DND-41 (cell line): ENCODE results near the gene ZNF622.
"Not testable (repeated sequence)": the region's sequence is repeated elsewhere in the genome, so short reads cannot be mapped to it uniquely, and the experiment has no call there.

Experiments
- ATAC-seq: fragments of 200-7000 bp; cut with Tn5 transposase; 3 replicates; pipeline ENCODE4 v1.9.1; 2021; ENCODE audit warnings: low read depth; ENCODE audit not compliant: insufficient read depth
- DNase-seq: peaks from one replicate; pipeline ENCODE4 v3.0.0-alpha.2; 2020
- H2AFZ ChIP-seq: 2 replicates; pipeline ENCODE4 v1.6.0; 2012; ENCODE audit warnings: low read depth, low read length
- H3K27ac ChIP-seq: 2 replicates; pipeline ENCODE4 v1.5.1; 2012; ENCODE audit warnings: low read length, inconsistent platforms
- H3K27me3 ChIP-seq: fragments of 200-600 bp; sonication (generic); 2 replicates; pipeline ENCODE4 v1.6.0; 2012; ENCODE audit warnings: low read length, mild to moderate bottlenecking, inconsistent platforms; ENCODE audit not compliant: insufficient read depth, poor library complexity
- H3K36me3 ChIP-seq: 2 replicates; pipeline ENCODE4 v1.5.1; 2012; ENCODE audit warnings: low read length, inconsistent platforms; ENCODE audit not compliant: insufficient read depth
- H3K4me1 ChIP-seq: 2 replicates; pipeline ENCODE4 v1.5.1; 2012; ENCODE audit warnings: mild to moderate bottlenecking, low read length; ENCODE audit not compliant: insufficient read depth
- H3K4me2 ChIP-seq: 2 replicates; pipeline ENCODE4 v1.6.0; 2012; ENCODE audit warnings: mild to moderate bottlenecking, moderate library complexity, low read length, inconsistent platforms; ENCODE audit not compliant: insufficient read depth
- H3K4me3 ChIP-seq, 2 experiments: fragments of 200-600 bp in 1 of 2; shearing (Covaris generic) in 1 of 2; 2 replicates each; pipeline ENCODE4 v1.5.1; 2012 to 2016; ENCODE audit warnings: inconsistent platforms in 2 of 2, low read length in 2 of 2, mild to moderate bottlenecking in 2 of 2, low read depth in 1 of 2, moderate library complexity in 1 of 2
- H3K79me2 ChIP-seq: 2 replicates; pipeline ENCODE4 v1.6.0; 2012; ENCODE audit warnings: low read length, inconsistent platforms; ENCODE audit not compliant: insufficient read depth
- H3K9ac ChIP-seq: 2 replicates; pipeline ENCODE4 v1.6.0; 2012; ENCODE audit warnings: low read depth, mild to moderate bottlenecking, inconsistent platforms, low read length, moderate library complexity
- H3K9me3 ChIP-seq: 2 replicates; pipeline ENCODE4 v1.5.1; 2012; ENCODE audit warnings: low read length, moderate library complexity, mild to moderate bottlenecking, inconsistent platforms; ENCODE audit not compliant: insufficient read depth, severe bottlenecking
- H4K20me1 ChIP-seq: 2 replicates; pipeline ENCODE4 v1.6.0; 2012; ENCODE audit warnings: low read length; ENCODE audit not compliant: insufficient read depth
- CTCF ChIP-seq: IDR thresholded peaks from 2 replicates; pipeline ENCODE4 v1.5.1; 2012; ENCODE audit warnings: borderline replicate concordance, low read length, moderate library complexity, mild to moderate bottlenecking; ENCODE audit not compliant: poor library complexity, severe bottlenecking; ENCODE audit errors: extremely low read depth
- EZH2 ChIP-seq: IDR thresholded peaks from 3 replicates; pipeline ENCODE4 v1.6.1; 2012; ENCODE audit warnings: borderline replicate concordance, low read depth, mild to moderate bottlenecking, moderate library complexity, low read length, inconsistent platforms; ENCODE audit not compliant: severe bottlenecking

Gene ZNF622

DNA sequence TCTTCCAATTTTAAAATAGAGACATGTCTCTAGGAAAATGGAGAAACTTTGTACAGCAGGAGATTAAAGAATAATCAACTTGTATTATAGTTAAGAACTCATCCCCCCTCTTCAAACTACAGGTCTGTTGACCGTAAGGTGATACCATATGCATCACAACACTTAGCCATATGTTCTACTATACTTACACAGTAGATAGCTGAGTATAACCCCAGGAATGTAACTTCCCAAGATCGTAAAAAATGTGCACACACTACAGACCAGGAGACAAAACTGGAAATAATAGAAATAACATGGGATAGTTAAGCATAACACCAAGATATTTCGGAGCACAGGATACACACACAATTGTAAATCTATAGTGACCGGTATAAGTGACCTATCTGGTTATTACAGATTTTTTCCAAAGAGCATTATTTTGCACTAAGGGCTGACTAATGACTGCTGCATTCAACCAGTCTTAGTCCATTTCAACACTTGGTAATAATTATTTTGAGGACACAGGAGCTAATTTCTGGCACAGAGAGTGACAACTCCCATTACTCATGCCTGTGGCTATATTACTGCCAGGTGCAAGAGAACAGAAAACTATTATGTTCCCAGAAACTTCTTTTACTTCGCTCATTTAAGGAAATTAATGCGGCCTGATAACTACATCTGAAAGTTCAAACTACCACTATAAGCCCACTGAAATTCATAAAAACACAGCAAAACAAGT lies 15.4 kb upstream of the ZNF622 start:
- Histone ChIP-seq H3K4me2 (no peak overlapping the region), H4K20me1 (no peaks in the 10 kb centered on the region), H3K4me3 (no peak overlapping the region), H3K9me3 (no peaks in the 10 kb centered on the region), H3K27me3 (no peaks in the 10 kb centered on the region), H3K9ac (no peak overlapping the region), H3K36me3 (no peaks in the 10 kb centered on the region), H3K4me1 (no peaks in the 10 kb centered on the region), H2AFZ (no peak overlapping the region), H3K27ac (no peak overlapping the region), H3K79me2 (no peaks in the 10 kb centered on the region)
- ATAC-seq: no peak
- TF ChIP-seq EZH2 (no peak), CTCF (no peak)
- no peak for DNase-seq

DNA sequence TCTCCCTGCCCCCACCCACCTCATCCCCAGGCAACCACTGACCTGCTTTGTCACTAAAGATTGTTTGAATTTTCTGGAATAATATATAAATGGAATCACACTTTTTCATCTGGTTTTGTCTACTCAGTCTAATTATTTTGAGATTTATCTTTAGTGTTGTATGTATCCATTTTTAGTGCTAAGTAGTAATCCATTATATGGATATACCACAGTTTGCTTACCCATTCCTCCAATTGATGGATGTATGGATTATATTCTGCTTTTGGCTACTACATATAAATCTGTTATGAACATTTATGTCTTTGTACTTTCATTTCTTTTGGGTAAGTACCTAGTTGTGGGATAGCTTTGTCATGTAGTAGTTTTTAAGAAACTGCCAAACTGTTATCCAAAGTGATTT lies 14.5 kb upstream of the ZNF622 start:
- no peak overlapping the region for H3K9ac ChIP-seq
- no peaks in the 10 kb centered on the region for H3K4me1 ChIP-seq
- H3K36me3 ChIP-seq: no peaks in the 10 kb centered on the region
- H2AFZ ChIP-seq: no peak overlapping the region
- H3K4me2 ChIP-seq: no peak overlapping the region
- H4K20me1 ChIP-seq: no peaks in the 10 kb centered on the region
- H3K27ac ChIP-seq: no peak overlapping the region
- no peaks in the 10 kb centered on the region for H3K79me2 ChIP-seq
- no peaks in the 10 kb centered on the region for H3K9me3 ChIP-seq
- no peak overlapping the region for H3K4me3 ChIP-seq
- DNase-seq (no peak), ATAC-seq (no peak)
- TF ChIP-seq EZH2: no peak
- TF ChIP-seq CTCF: no peak
- H3K27me3 ChIP-seq: no peaks in the 10 kb centered on the region

GRCh38 chr5:16477541-16477940 lies 11.9 kb upstream of the ZNF622 start:
- Histone ChIP-seq H3K9ac (no peak overlapping the region), H3K4me3 (no peak overlapping the region), H3K27me3 (no peaks in the 10 kb centered on the region), H3K27ac (no peak overlapping the region), H3K4me1 (no peaks in the 10 kb centered on the region), H3K79me2 (no peaks in the 10 kb centered on the region), H3K36me3 (no peaks in the 10 kb centered on the region), H3K4me2 (no peak overlapping the region), H3K9me3 (no peaks in the 10 kb centered on the region), H4K20me1 (no peaks in the 10 kb centered on the region), H2AFZ (no peak overlapping the region)
- no peak for TF ChIP-seq EZH2
- TF ChIP-seq CTCF: no peak
- ATAC-seq (no peak), DNase-seq (no peak)

DNA sequence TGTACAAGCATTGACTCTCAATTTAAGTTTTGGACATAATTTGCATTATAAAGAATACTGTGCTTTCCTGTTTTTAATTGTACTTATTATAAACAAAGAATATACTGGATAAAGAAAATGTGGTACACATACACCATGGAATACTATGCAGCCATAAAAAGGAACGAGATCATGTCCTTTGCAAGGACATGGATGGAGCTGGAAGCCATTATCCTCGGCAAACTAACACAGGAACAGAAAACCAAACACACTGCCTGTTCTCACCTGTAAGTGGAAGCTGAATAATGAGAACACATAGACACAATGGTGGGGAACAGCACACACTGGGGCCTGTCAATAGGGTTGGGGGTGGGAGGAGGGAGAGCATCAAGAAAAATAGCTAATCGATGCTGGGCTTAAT lies 10.8 kb upstream of the ZNF622 start:
- not testable (repeated sequence) for H3K4me1 ChIP-seq, H3K36me3 ChIP-seq, H3K9ac ChIP-seq, H3K4me2 ChIP-seq, H4K20me1 ChIP-seq, H3K9me3 ChIP-seq, DNase-seq, H3K79me2 ChIP-seq, H3K4me3 ChIP-seq, H2AFZ ChIP-seq, ATAC-seq, H3K27ac ChIP-seq, H3K27me3 ChIP-seq
